Left lobe of liver (tissue), 2 donors: ENCODE results near the gene CST5. TPM values are rescaled to one million over a fixed set of nuclear protein-coding genes. Genes with fewer than 3 reads are reported as not detected.
"Not testable (repeated sequence)": the region's sequence is repeated elsewhere in the genome, so short reads cannot be mapped to it uniquely, and the experiment has no call there.

Experiments used
- ATAC-seq: fragments of 200-7000 bp; cut with Tn5 transposase; one replicate; pipeline ENCODE4 v1.9.1; 2020; ENCODE audit warnings: mild to moderate bottlenecking, moderate library complexity
- DNase-seq: peaks from one replicate; pipeline ENCODE4 v3.0.0-alpha.2; 2020; ENCODE audit warnings: low spot score
- total RNA-seq: library from RNA; stranded (reverse); gene quantifications from one replicate; pipeline ENCODE4 v1.2.1, GENCODE V29; 2021
- donor health status: DM: no; HTN: no; CAD: no; lungs with moderate emphysema.
- donor health status: DM: no; HTN: yes; CAD: no.

Gene CST5, protein sequence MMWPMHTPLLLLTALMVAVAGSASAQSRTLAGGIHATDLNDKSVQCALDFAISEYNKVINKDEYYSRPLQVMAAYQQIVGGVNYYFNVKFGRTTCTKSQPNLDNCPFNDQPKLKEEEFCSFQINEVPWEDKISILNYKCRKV
- total RNA-seq = not detected

DNA sequence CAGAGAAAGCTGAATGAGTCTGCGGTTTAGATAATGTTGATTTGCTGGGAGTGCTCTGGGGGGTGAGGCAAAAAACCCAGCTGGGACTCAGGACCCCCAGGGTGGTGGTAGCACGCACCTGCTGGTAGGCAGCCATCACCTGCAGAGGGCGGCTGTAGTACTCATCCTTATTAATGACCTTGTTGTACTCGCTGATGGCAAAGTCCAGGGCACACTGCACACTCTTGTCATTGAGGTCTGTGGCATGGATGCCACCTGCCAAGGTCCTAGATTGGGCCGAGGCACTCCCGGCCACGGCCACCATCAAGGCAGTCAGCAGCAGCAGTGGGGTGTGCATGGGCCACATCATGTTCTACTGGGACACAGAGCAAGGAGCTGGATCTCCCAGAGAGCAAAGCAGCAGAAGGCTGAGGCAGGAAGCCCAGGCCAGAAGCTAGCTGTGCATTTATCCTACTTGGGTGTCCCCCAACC, at the start of gene CST5:
Gene CST5 (minus strand): TSS at position 421 of the 471 bp plus-strand sequence. CDS start 72 bp downstream, at position 349.
- DNase-seq = no peak
- ATAC-seq = no peak

DNA sequence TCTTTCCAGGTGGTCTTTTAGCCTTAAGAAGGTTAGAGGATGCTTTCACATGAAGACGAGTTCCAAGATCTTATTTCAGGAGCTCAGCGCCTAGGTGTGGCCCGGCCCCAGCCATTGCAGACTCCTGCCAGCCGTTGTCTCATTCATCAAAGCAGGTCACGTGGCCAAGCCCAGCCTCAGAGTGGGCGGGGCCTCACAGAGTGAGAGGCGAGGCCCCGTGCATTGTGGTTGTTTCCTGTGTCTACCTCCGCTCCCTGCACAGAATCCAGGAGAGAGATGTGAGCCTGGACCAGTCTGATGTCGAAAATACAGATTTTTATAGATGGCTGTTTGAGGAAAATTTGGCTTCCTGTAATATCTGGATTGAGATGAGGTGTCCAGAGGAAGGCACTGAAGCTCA, 49.2 kb upstream of the CST5 start:
- DNase-seq (no peak), ATAC-seq (no peak)

DNA sequence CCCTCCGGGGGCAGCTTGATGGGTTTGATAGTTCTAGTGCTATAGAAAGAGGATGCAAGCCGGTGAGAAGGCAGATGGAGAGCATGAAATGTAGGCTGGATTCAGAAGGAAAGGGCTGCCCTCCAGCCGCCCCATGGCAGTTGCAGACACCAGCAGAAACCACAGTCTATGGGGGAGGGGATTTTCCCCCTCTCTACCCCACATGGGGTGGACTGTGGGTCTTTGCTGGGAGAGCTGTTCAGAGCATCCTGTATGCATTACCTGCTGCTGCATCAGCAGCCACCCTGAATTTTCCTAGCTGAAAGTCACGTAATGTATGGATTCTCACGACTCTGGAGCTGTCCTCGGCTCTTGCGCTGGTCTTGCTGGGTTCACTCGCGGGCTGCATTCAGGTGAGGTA, 48.8 kb upstream of the CST5 start:
- no peak for ATAC-seq
- no peak for DNase-seq

DNA sequence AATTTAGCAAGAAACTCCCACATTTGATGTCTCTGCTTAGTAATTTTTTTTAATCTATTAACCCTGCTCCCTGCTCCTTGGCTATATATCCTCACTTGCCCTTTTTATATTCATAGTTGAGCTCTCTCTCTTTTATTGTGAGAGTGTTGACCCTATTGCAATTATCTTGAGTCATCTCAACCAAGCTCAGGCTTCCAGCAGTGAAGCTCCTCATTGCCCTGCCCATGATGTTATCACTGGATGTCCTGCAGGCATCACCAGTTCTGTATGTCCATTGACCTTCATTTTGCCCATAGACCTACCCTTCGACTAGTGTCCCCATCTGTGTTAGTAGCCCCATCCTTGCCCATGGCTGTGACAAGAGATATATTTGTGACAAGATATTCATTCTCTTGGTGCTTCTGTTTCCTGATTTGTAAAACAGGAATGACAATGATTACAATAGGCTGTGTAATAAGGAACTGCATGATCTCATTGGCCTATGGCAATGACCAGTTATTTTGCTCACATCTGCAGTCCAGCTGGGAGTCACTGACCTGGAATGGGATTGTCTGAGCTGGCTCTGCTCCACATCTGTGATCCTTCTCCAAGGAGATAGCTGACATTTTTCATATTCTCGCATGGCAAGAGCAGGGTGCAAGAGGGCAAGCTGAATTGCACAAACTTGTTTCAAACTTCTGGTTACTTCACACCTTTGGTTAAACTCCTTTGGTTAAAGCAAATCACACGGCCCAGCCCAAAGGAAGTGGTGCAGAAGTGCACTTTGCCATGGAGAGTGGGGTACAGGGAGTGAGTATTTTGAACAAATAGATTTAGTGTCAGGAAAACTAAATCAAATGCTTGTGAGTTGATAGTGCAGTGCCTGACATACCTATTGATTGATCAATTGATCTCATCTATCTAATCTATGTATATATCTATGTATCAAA, 47.7 kb upstream of the CST5 start:
- ATAC-seq (no peak), DNase-seq (no peak)

DNA sequence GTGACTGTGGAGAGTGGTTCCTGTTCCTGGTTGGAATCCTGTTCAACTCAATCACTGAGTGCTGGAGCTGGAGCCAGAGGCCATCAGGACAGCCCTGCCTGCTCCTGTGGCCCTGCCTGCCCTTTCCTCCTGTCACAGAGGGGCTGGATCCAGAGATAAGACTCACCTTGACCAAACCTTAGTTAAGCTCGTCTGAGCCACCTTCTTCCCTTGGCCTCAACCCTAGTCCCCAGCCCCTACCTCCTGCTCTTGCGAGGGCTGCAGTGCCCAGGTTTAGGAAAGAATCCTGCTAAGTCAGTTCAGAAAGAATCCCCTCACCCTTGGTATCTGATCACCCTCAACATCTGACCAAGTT, 47.0 kb upstream of the CST5 start:
- DNase-seq (no peak), ATAC-seq (no peak)

DNA sequence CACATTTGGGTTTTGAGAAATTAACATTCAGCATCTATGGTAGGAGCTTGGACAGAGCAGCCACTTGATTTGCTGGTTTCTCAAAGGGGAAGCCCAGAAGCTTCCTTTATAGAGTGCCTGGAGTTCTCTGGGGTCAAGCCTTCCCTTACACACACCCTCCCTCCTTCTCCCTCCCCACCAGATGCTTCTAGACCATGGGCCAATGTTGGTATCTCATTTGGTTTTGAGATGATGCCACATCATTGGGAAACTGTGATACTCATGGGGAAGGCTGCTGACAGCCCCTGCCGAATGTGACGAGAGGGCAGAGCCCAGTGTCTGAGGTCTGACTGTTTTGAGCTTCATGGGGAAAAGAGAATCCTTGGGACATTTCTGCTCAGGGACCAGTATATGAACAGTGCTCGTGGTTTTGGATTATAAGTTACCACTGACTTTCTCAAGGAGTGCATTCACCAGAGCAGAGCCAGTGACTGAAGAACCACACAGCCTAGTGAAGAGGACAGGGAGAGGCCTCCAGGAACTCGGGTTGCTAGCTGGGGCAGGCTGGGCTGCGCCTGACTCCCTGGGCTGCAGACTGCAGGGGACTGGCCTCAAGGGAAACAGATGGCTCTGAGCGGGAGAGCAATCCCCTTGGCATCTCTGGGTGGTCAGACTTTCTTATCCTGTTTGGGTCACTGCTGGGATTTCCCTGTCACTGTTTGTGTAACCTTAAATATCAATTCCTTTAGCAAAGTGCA, 46.4 kb upstream of the CST5 start:
- no peak for DNase-seq
- ATAC-seq = no peak

DNA sequence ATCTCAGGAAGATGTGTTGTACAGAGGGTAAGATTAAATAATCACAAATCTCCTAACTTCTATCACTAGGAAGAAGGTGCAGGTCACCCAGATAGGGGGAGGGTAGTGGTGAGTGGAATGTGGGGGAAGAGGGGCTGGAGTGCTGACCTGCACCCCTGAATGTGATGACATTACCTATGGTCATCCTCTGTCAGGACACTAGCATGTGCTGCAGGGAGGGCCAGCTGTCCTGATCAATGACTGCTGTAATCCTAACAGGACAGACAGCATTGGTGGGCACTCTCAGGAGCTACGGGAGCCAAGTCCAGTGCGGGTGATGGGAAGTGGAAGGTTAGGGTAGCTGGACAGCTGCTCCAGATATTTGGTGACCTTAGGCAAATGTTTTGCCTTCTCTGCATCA, 45.2 kb upstream of the CST5 start:
- ATAC-seq (no peak), DNase-seq (no peak)

DNA sequence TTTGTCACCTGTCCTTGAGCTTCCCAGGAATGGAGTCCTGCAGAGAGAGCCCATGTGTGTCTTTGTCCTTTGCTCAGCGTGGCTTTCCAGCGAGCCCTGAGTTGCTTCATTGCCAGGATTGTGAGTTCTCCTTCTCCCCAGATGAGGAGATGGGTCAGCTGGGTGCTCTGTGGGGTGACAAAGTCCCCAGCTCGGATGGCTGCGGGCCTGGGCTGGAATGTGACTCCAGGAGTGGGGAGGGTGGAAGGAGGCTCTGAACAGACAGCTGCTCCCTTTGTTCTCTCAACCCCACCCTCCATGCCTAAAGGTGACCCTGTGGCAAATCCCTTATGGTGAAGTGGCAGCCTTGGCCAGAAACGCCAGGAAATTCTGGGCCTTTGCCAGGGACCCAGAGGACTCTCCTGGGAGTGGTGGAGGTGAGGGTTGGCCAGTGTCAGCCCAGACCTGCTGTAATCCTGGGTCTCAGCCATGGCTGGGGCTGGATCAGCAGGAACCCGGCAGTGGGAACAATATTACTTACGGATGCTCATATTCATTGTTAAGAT, 44.4 kb upstream of the CST5 start:
- ATAC-seq = no peak
- no peak for DNase-seq

DNA sequence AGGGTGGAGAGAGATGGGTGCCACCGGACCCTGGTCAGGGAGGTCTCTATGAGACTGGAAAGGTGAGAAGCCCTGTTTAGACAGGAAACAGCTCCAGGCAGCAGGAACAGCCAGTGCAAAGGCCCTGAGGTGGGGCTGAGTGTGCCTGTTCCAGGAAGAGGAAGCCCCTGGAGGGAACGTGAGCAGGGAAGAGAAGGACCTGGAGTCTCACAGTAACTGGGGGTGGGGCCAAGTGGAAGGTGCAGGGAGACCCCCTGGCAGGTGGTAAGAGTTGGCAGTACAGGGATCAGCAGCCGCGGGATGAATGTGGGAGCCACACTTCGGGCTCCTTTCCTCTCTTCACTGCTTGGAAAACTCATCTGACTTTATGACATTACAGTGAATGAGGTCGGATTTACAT, 43.8 kb upstream of the CST5 start:
- DNase-seq = no peak
- ATAC-seq = no peak

DNA sequence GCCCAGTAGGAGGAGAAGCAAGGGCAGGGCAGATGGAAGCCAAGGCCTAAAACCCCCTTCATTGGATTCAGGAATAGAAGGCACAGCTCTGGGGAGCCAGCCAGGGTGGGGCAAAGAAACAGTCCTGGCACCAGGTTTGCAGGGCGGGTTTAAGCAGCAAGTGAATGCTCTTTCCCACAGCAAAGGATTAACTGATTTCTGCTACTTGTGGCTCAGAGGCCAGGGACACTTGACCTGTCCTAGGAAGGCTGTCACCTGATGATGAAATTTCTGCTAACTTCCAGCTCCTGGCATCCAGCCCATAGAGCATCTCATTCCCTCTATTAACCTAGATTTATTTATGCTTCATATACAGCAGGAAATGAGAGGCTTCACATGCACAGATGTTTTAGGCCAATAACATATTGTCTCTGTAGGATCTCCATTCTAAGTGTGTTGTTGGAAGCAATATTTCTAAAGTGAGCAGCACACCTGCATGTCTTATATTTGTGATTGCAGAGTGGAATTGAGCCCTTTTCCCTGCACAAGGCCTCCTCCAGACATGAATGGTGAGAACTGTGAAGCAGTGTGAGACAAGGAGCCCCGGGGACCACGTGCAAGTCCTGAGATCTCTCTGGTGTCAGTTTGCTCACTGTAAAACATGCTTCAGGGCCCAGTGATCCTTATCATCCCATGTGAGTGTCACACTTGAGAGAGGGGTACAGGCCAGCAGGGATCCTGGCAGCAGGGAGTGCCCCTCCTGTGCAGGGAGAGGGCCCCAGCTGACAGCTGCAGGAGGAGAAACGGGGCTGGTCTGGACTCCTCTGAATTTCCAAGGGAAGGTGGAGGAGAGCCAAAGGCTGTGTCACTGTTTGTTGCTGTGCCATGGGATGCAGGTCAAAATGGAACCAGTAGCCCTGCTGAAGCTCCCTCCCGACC, 41.1 kb upstream of the CST5 start:
- ATAC-seq (no peak), DNase-seq (no peak)

DNA sequence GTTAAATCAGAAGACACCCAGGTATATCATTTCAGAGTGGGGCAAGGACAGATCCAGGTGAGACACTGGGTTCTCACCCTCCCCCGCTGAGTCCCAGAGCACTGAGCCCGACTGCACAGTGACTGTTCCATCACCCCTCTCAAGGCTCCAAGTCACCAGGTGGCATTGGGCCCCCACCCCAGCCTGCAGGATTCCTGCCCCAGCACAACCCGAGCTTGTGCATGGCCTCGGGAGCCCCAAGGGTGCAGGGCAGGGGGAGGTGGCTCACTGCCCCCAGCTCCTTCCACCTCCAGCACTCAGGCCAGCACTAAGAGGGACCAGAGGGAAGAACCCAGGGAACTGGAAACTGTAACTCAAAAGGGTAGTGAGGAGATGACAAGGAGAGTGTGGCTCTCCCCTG, 39.3 kb upstream of the CST5 start:
- DNase-seq (no peak), ATAC-seq (no peak)

DNA sequence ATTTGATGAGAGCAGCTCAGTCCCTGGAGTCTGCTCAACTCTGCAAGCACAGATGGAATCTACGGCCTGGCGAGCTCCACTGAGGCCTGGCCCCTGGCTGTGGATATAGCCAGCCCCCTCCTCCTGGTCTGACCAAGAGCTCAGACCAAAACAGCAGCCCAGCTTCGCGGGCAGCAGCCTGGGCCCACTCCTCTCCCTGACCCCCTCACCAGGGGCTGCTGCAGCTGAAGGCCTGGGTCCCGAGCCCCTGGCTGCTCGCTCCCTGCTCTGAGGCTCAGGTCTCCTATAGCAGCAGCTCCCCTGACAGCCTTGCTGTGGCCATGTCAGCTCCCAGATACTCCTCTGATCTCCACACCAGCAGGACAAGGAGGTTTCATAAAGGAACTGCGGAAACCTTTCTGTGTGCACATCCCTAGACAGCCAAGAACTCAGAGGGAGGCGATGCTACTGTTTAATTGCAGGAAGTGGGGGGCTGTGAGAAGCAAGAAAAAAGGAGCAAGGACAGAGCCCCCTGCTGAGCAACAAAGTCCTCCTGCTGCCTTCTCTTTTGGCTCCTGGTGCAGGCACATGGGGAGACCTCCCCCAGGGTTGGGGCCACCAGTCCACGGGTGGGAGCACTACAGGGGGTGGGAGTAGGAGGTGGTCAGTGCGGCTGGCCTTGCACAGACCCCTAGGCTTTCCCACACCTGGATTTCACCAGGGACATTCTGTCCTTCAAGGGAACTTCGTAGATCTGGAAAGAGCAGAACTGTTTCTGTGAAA, 38.7 kb upstream of the CST5 start:
- ATAC-seq (no peak), DNase-seq (no peak)

DNA sequence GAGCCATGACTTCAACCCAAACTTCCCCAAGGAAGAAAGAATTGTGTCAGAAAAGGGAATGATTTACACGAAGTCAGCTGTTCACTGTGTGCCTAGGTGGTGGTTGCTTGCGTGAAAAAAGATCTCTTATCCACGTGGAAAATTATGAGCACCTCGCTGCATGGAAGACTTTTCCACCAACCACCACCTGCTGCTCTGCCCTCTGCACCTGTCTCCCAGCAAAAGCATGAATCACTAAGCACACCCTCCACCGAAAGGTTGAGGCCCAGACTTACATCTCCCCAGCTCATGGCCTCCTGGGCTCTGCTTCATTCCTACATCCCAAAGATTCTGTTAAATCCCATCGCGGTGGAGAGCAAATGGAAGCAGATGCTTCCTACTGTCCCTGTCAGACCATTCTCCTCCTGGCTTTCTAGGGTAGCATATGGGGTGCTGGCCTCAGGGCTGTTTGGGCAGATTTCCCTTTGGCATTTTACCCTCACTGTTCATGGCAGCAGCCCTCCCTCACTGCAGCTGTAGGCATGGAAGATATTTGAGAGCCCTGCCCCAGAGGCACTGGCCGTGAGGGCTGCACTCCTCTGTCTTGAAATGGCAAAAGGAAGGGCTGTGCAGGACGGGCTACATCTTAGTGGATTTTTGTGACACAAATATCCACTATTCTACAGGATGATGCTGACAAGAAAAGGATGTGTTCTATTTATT, 37.6 kb upstream of the CST5 start:
- ATAC-seq (no peak), DNase-seq (no peak)

DNA sequence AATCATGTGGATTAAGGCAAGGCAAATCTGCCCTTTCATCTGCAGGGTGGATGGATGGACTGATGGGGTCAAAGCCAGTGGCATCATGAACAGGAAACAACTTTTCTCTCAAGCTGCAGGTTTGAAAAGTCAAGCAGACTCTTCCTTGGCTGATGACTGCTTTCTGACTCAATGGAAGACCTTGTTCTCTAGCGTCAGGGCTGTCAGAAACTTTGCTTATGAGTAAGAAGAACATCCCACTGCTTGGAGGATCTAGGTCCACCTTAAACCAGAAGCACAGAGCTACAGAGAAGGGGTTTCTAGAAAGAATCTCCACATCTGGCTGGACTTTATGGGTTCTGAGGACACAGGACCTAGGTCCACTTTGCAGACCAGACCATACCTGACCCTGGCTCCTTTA, 36.3 kb upstream of the CST5 start:
- ATAC-seq (no peak), DNase-seq (no peak)

DNA sequence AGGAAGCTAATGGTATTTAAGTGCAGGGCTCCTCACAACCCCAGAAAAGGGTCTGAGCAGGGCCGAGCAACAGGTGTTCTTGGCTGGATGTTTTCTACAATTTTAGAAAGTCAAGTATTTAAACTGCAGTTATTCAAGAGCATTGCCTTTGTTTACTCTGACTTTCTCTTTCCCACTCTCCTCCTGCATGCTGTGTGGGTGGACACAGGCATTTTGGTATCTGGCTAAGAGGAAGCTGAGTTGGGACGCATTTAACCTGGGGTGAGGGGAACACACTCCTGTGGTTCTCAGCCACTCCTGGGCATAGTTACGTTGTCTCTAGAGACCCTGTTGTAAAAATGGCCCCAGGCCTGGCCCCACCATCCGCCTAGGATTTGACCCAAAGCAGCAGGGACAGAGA, 34.9 kb upstream of the CST5 start:
- DNase-seq, ATAC-seq: not testable (repeated sequence)

DNA sequence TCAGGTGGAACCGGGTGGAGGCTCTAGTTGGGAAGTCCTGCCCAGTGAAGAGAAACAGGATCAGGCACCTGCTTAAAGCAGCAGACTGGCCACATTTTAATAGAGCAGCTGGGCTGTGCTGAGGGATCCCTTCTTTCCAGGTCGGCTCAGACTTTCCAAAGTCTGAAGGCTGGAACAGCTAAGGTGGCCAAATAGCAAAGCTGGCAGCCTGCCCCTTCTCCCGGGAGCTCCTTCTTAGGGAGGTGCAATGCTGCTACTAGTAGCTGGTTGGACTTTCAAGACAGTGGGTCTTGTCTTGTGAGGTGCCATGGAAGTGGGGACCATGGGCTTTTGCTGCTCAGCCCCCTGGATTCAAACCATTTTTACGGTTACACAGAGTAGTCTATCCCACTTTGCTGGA, 30.7 kb upstream of the CST5 start:
- no peak for ATAC-seq

DNA sequence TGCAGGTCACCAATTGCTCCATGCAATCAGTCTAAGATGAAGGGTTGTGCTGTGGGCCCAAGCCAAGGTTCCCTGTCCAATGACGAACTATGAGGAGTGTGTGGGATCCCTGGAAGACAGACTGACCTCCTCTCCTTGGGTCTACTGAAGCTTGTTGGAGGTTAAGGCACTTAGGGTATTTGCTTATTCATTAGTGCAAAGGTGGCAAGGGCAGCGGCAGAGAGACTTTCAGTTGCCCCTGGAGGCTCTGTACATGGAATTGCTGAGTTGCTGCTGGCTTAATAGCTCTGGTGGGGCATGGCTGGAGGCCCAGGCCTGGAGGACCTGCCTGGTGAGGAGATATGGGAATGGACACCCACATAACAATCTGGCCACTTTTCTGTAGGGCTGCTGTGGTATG, 29.8 kb upstream of the CST5 start:
- no peak for DNase-seq

More for the DNA sequence above, 30.7 kb upstream of the CST5 start:
- no peak for DNase-seq

DNA sequence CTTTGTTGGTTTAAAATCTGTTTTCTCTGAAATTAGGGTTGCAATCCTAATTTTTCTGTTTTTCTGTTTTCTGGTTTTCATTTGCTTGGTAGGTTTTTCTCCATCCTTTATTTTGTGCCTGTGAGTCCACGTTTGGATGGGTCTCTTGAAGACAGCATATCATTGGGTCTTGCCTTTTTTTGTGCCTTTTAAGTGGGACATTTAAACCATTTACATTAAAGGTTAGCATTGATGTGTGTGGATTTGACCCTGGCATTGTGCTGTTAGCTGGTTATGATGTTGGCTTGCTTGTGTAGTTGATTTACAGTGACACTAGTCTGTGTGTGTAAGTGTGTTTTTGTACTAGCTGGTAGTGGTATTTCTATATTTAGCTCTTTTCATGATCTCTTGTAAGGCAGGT, 28.0 kb upstream of the CST5 start:
- DNase-seq (no peak), ATAC-seq (no peak)

More for the DNA sequence above, 29.8 kb upstream of the CST5 start:
- no peak for ATAC-seq

DNA sequence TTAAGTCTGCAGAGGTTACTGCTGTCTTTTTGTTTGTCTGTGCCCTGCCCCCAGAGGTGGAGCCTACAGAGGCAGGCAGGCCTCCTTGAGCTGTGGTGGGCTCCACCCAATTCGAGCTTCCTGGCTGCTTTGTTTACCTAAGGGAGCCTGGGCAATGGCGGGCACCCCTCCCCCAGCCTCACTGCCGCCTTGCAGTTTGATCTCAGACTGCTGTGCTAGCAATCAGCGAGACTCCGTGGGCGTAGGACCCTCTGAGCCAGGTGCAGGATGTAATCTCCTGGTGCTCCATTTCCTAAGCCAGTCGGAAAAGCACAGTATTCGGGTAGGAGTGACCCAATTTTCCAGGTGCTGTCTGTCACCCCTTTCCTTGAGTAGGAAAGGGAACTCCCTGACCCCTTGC, 22.8 kb upstream of the CST5 start:
- not testable (repeated sequence) for ATAC-seq, DNase-seq
